ENCODE measurements around the gene SYCP2. TPM values are rescaled to one million over a fixed set of nuclear protein-coding genes. Genes with fewer than 3 reads are reported as not detected.

Gene SYCP2
- total and polyA plus RNA-seq, 2 experiments from 2014 or later = 0.22 to 0.24 TPM

DNA sequence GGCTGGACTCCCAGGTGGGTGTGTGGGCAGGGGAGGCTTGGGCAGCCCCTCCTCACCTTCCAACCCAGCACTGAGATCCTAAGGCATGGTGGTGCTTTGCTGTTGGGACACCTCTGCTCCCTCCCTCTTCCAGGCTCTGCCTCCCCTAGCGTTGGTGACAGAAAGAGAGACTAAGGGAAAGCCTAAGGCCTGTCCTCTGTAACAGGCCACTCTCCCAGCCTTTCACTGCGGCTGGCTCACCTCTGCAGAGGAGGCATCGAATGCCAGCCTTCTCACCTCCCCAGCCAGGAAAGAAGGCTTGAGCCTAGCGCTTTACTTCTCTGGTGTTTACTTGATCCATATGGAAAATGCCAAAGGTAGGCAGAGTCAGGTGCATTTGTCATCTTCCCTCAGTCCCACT is 21.3 kb upstream of the SYCP2 start:
- H4K20me1 ChIP-seq (ENCODE audit: insufficient read depth) = no peaks in the 10 kb centered on the region
- in situ Hi-C loops (cut with MboI) = no loop called here
- H3K79me2 ChIP-seq (ENCODE audit: insufficient read depth) = no peaks in the 10 kb centered on the region
- H3K27me3 ChIP-seq (replicated peaks; ENCODE audit: insufficient read depth) = no peaks in the 10 kb centered on the region
- no peaks in the 10 kb centered on the region for H3K9me3 ChIP-seq (ENCODE audit: low read depth)
- H3K4me3 ChIP-seq = no peak overlapping the region
- H3K4me1 ChIP-seq (ENCODE audit: insufficient read depth) = no peaks in the 10 kb centered on the region
- H3K36me3 ChIP-seq (ENCODE audit: low read depth) = no peaks in the 10 kb centered on the region
- DNase-seq = no peak
- H2AFZ ChIP-seq = no peak overlapping the region
- no peak overlapping the region for H3K27ac ChIP-seq
- no peak overlapping the region for H3K9ac ChIP-seq
- TF ChIP-seq EZH2 (IDR thresholded peaks at IDR 0.05; ENCODE audit: insufficient read depth, poor library complexity, severe bottlenecking) (no peak), EZH2phosphoT487 (IDR thresholded peaks at IDR 0.05; ENCODE audit: insufficient read depth, low read depth) (no peak)
- H3K9me2 ChIP-seq (ENCODE audit: insufficient read depth) = no peaks in the 10 kb centered on the region
- no peaks in the 10 kb centered on the region for H3F3A ChIP-seq (ENCODE audit: insufficient read depth)
- H3K4me2 ChIP-seq (ENCODE audit: unreplicated experiment) = no peak overlapping the region
- WGBS, 2 experiments (ENCODE audit: low coverage in 1 of 2, low lambda C conversion rate in 2 of 2, missing lambda C conversion rate in 2 of 2) = 85 to 87% methylated on average over 4 of the region's 4 CpGs

DNA sequence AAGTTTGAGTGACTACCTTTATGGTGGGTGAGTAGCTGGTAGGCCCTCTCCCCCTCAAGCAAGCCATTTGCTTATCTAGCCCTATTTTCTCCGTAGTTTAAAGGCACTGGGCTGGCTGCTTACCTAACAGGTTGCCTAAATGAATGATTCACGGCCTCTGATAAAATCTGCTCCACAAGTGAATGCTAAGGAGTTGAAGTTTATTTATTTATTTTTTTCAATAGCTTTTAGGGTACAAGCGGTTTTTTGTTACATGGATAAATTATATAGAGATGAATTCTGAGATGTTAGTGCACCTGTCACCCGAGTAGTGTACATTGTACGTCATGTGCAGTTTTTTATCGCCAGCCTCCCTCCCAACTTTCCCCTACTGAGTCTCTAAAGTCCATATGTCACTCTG is 16.5 kb upstream of the SYCP2 start:
- in situ Hi-C loops (cut with MboI) = no loop called here
- Histone ChIP-seq H3K27me3 (replicated peaks; ENCODE audit: insufficient read depth) (no peaks in the 10 kb centered on the region), H4K20me1 (ENCODE audit: insufficient read depth) (no peaks in the 10 kb centered on the region), H3K9me3 (ENCODE audit: low read depth) (no peaks in the 10 kb centered on the region), H3K79me2 (ENCODE audit: insufficient read depth) (no peaks in the 10 kb centered on the region), H2AFZ (no peak overlapping the region), H3K4me2 (ENCODE audit: unreplicated experiment) (no peak overlapping the region), H3K4me3 (no peak overlapping the region), H3F3A (ENCODE audit: insufficient read depth) (0 out of 2 replicates have a peak, but pooled peaks cover 11% of the 10 kb centered on the region), H3K36me3 (ENCODE audit: low read depth) (no peaks in the 10 kb centered on the region), H3K9ac (no peak overlapping the region), H3K9me2 (ENCODE audit: insufficient read depth) (no peaks in the 10 kb centered on the region), H3K4me1 (ENCODE audit: insufficient read depth) (peaks cover 8% of the 10 kb centered on the region), H3K27ac (no peak overlapping the region)
- no peak for DNase-seq
- WGBS, 2 experiments (ENCODE audit: low coverage in 1 of 2, low lambda C conversion rate in 2 of 2, missing lambda C conversion rate in 2 of 2) = 90 to 93% methylated on average over 6 of the region's 6 CpGs
- TF ChIP-seq EZH2phosphoT487 (IDR thresholded peaks at IDR 0.05; ENCODE audit: insufficient read depth, low read depth) (no peak), EZH2 (IDR thresholded peaks at IDR 0.05; ENCODE audit: insufficient read depth, poor library complexity, severe bottlenecking) (no peak)

GRCh38 chr20:59948828-59949720 is 15.6 kb upstream of the SYCP2 start:
- H3K4me1 ChIP-seq (ENCODE audit: insufficient read depth) = peaks cover 8% of the 10 kb centered on the region
- no peak overlapping the region for H3K4me2 ChIP-seq (ENCODE audit: unreplicated experiment)
- no peaks in the 10 kb centered on the region for H3K9me2 ChIP-seq (ENCODE audit: insufficient read depth)
- H3K79me2 ChIP-seq (ENCODE audit: insufficient read depth) = no peaks in the 10 kb centered on the region
- WGBS, 2 experiments (ENCODE audit: low coverage in 1 of 2, low lambda C conversion rate in 2 of 2, missing lambda C conversion rate in 2 of 2) = 38 to 39% methylated on average over 7 of the region's 7 CpGs
- in situ Hi-C loops (cut with MboI) = no loop called here
- H4K20me1 ChIP-seq (ENCODE audit: insufficient read depth) = no peaks in the 10 kb centered on the region
- TF ChIP-seq EZH2phosphoT487 (IDR thresholded peaks at IDR 0.05; ENCODE audit: insufficient read depth, low read depth) (no peak), EZH2 (IDR thresholded peaks at IDR 0.05; ENCODE audit: insufficient read depth, poor library complexity, severe bottlenecking) (no peak)
- H2AFZ ChIP-seq = peak overlapping the region; percentile 51; the same call in 1 of the 2 replicates
- H3K27me3 ChIP-seq (replicated peaks; ENCODE audit: insufficient read depth) = no peaks in the 10 kb centered on the region
- DNase-seq = peak; percentile 80
- no peak overlapping the region for H3K9ac ChIP-seq
- H3K4me3 ChIP-seq = no peak overlapping the region
- 0 out of 2 replicates have a peak, but pooled peaks cover 1% of the 10 kb centered on the region for H3K36me3 ChIP-seq (ENCODE audit: low read depth)
- H3K9me3 ChIP-seq (ENCODE audit: low read depth) = no peaks in the 10 kb centered on the region
- H3K27ac ChIP-seq = no peak overlapping the region
- H3F3A ChIP-seq (ENCODE audit: insufficient read depth) = 0 out of 2 replicates have a peak, but pooled peaks cover 11% of the 10 kb centered on the region

DNA sequence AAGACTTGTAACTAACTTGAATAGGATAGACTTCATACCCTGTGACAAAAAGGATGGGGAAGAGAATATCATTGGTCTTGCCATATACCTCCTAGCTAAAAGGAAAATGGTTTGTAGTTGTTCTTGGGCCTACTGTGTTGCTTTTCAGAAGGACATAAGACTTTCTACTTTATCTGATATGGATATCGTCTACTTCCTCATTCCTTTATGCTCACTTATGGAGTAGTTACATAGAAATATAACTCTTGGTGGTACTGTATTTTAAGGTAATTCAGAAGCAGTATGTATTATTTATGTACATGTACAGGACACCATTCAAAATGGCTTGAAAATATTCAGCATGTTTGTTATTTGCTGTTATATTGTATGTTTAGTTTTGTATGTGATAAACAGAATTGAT is 14.8 kb upstream of the SYCP2 start:
- H3K9me3 ChIP-seq (ENCODE audit: low read depth) = no peaks in the 10 kb centered on the region
- no peak for DNase-seq
- peaks cover 8% of the 10 kb centered on the region for H3K4me1 ChIP-seq (ENCODE audit: insufficient read depth)
- H4K20me1 ChIP-seq (ENCODE audit: insufficient read depth) = no peaks in the 10 kb centered on the region
- no peaks in the 10 kb centered on the region for H3K9me2 ChIP-seq (ENCODE audit: insufficient read depth)
- peaks cover 10% of the 10 kb centered on the region; the same call in 1 of the 2 replicates for H3K36me3 ChIP-seq (ENCODE audit: low read depth)
- 0 out of 2 replicates have a peak, but pooled peaks cover 11% of the 10 kb centered on the region for H3F3A ChIP-seq (ENCODE audit: insufficient read depth)
- in situ Hi-C loops (cut with MboI) = no loop called here
- H2AFZ ChIP-seq = no peak overlapping the region
- H3K27ac ChIP-seq = no peak overlapping the region
- H3K4me3 ChIP-seq = no peak overlapping the region
- no peak overlapping the region for H3K4me2 ChIP-seq (ENCODE audit: unreplicated experiment)
- TF ChIP-seq EZH2phosphoT487 (IDR thresholded peaks at IDR 0.05; ENCODE audit: insufficient read depth, low read depth) (no peak), EZH2 (IDR thresholded peaks at IDR 0.05; ENCODE audit: insufficient read depth, poor library complexity, severe bottlenecking) (no peak)
- no peaks in the 10 kb centered on the region for H3K27me3 ChIP-seq (replicated peaks; ENCODE audit: insufficient read depth)
- no peaks in the 10 kb centered on the region for H3K79me2 ChIP-seq (ENCODE audit: insufficient read depth)
- 89 to 96% methylated on average over 1 of the region's 1 CpG for WGBS, 2 experiments (ENCODE audit: low coverage in 1 of 2, low lambda C conversion rate in 2 of 2, missing lambda C conversion rate in 2 of 2)
- no peak overlapping the region for H3K9ac ChIP-seq
